GM19099 (cell line): ENCODE measurements around the gene DENND4C.

Experiments used
- POLR2A ChIP-seq: IDR thresholded peaks from 3 replicates; pipeline ENCODE4 v1.6.1; 2011; ENCODE audit warnings: low read depth; ENCODE audit not compliant: insufficient read length; ENCODE audit errors: extremely low read depth

The DENND4C gene

DNA sequence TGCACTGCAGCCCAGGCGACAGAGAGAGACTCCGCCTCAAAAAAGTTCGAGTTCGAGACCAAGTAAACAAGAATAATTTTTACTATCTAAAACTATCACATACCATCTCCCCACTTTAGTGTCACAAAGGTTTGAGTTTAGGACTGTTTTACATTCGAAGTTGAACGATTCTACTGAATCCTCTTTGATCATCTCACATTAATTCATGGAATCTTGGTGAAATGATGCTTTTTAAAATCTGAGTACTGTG, 150.3 kb downstream of the DENND4C start:
- TF ChIP-seq POLR2A = no peak

- TF ChIP-seq POLR2A = no peak
Measured at GRCh38 chr9:19381656-19382055, 151.2 kb downstream of the DENND4C start.

DNA sequence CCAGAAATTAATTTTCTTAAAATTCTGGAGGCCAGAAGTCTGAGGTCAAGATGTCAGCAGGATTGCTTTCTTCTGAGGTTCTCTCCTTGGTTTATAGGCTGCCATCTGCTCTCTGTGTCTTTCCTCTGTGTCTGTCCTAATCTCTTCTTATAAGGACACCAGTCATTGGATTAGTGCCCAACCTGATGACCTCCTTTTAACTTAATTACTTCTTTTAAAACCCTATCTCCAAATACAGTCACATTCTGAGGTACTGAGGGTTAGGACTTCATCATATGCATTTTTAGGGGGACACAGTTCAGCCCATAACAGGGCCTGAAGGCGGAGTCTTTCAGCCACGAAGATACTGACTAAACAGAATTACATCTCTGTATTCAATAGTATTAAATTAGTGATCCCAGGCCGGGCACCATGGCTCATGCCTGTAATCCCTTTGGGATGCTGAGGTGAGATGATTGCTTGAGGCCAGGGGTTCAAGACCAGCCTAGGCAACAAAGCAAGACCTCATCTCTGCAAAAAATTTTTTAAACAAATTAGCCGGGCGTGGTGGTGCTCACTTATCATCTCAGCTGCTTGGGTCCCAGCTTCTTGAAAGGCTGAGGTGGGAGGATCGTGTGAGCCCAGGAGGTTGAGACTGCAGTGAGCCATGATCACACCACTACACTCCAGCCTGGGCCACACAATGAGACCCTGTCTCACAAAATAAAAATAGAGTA, 155.5 kb downstream of the DENND4C start:
- TF ChIP-seq POLR2A = no peak

GRCh38 chr9:19386502-19387044, 156.1 kb downstream of the DENND4C start:
- no peak for TF ChIP-seq POLR2A

GRCh38 chr9:19387317-19387716, 156.8 kb downstream of the DENND4C start:
- no peak for TF ChIP-seq POLR2A

DNA sequence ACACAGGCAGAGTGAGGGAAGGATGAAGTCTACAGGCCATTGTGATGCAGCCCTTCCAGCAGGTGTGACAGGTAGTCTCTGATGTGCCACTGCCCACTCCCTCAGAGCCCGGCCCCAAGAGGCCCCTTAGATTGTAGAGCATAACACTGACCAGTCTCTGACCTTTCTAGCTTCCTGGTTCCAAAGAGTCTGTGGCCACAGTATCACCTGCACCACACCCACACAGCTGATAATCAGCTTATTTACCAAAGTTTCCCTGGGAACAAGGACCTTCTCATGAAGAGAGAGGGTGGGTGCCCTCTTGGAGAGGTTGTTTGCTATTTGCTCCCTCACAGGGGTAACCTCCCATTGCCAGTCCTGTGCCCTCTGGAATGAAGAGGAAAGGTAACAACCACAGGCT, 167.4 kb downstream of the DENND4C start:
- no peak for TF ChIP-seq POLR2A

- TF ChIP-seq POLR2A = no peak
Measured at GRCh38 chr9:19404283-19405075, 174.0 kb downstream of the DENND4C start.

DNA sequence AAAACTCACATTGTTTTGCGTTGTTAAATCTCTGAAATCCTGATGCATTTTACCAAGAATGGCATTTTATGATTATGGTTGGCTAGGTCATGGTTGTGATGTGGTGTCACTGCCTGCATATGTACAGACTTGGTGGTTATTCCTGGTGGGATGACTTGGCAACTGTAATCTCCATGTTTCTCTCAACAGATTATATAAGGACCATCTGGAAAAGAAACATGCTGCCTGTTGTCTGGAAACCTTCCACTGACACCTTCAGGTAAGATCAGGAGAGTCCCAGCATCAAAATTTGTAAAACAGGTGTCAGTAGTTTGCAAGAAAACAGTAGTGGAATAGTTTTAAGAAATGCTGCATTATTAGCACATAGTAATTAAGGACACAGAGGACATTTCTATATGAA, 175.3 kb downstream of the DENND4C start:
- no peak for TF ChIP-seq POLR2A

DNA sequence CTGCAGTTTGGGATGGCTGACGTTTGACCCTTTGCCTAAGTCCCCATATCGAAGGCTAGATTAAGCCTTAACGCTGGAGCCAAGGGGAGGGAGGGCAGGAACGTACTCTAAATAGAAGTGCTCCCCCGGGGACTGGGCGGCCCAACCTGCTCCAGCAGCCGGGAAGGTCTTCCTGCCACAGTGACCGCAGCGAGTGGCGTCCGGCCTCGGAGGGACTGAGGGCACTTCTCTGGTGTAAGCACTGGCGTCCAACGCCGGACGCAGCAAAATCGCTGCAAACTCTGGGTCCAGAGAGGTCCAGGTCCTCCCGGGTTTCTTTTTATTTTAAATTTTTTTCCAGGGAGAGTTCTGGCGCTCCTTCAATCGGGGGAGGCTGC, 177.8 kb downstream of the DENND4C start:
- no peak for TF ChIP-seq POLR2A

GRCh38 chr9:19408693-19409400, 178.4 kb downstream of the DENND4C start, which contains the start of gene ACER2:
Gene ACER2, plus strand, starts transcription at chr9:19409009. Its CDS starts 76 bp downstream, at chr9:19409085.
- TF ChIP-seq POLR2A = peak; percentile 84

GRCh38 chr9:19409401-19410194, 179.1 kb downstream of the DENND4C start:
- no peak for TF ChIP-seq POLR2A

- no peak for TF ChIP-seq POLR2A
Measured at GRCh38 chr9:19410195-19410503, 179.7 kb downstream of the DENND4C start.

DNA sequence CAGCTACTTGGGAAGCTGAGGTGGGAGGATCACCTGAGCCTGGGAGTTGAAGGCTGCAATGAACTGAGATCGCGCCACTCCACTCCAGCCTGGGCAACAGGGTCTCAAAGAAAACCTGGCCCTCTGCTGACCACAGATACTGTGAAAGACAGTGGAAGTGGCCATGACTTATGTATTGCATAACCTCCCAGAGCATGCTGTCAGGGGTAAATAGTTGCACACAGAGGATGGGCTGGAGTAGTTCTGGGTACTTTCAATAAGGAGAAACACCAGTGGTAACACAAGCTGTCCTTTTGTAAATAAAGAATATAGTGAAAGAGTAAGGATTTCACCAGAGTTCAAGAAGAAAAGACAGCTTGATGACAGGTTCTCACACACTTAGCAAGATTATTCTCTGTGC, 180.1 kb downstream of the DENND4C start:
- no peak for TF ChIP-seq POLR2A

GRCh38 chr9:19411316-19411715, 180.8 kb downstream of the DENND4C start:
- TF ChIP-seq POLR2A = no peak

- no peak for TF ChIP-seq POLR2A
Measured at GRCh38 chr9:19416143-19416542, 185.7 kb downstream of the DENND4C start.
